Stimulated activated CD4-positive, alpha-beta T cell treated with anti-CD3 and anti-CD28 coated beads, Interleukin-15, amount 100 ng/mL, for 48 hours (primary cell): Measurements from ENCODE around the gene PDLIM1.

Experiments used
- DNase-seq, 2 donors: peaks; one replicate each; pipeline ENCODE4 v3.0.0-alpha.2; 2020; ENCODE audit warnings: low read depth in 2 of 2

The PDLIM1 gene

DNA sequence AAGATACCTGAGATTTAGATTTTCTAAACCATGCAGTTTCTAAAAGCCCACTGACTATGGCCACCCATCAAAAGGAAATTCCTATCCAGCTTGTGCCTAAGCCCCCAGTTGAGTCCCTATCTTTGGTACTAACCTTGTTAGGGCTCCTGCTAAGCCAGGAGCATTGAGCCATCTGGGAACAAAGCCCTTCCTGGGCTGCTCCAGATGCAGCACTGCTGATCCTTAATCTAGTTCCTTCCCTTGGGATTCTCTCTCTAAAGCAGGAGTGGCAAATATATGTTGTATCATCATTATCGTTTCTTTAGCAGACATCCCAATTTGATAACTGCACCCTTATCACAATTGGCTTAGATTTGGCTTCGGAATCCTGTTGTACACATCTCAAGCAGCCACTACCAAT, 24.7 kb upstream of the PDLIM1 start:
- DNase-seq = no peak

DNA sequence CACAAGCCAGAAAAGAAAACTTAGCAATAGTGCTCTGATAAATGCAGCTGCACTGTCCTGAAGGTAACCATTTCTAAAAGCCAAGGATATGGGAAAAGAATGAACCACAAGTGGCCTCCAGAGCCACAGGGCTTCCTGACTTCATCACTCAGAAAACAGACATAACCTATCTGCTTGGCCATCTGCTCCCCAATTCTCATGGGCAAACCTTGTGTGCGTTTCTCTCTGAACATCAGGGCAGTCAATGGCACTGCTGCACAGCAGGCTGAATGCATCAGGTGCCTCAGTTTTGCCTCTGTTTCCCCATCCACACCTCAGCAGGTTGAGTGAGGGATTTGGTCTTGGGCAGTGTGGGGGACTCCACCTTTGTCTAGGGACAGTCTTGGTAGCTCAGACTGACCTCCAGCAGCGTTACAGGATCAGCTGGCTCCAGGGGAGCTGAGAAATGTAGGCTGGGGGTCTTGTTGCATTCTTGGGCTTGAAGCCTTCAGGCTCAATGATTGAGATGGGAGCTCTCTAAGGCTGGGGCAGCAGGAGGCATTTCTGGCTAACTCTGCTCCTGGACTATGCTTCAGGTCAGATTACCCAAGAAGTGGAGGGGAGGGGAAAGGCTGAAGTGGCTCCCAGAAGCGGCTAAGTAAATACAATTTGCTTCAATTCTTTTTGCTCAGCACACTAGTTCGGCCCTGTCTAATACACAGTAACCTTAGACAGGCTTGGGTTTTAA, 23.6 kb upstream of the PDLIM1 start:
- no peak for DNase-seq

DNA sequence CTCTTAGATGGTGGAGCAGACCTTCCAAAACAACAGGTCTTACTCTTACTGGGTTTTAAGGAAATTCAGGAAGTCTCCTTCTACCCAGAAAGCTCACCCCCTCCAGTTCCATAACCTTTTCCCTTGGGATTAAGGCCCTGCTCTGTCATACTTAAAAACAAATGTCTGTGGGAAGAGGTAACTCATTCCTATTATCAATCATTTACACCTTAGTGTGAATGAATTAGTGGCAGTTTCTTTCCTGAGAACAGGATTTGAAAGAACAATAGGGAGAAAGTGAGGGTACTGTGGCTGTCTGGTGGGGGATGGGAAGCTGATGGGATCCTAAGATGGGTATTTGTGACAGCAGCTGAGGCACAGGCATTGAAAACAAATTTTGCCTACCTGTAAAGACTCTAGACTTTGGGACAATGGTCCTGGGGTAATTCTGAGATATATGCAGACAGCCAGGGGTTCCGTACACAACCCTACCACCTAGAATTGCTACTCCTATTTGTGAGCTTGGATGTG, 22.2 kb upstream of the PDLIM1 start:
- no peak for DNase-seq

DNA sequence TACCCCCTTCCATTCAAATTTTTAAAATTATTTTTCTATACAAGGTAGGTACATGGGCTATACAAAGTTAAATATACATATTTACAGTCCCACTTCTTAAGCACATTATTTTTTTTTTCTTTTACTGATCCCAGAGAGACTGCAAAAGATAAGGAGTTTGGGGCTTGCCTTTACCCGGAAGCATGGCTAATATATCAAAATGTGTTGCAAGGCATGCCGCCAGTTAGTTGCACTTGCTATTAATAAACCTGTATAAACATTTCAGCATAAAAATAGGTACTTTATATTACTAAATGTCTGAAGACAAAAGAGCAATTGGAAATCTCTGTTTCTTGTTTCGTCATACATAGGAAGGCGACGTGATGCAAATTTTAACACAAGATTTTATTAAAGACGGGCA, 21.5 kb upstream of the PDLIM1 start:
- no peak for DNase-seq

DNA sequence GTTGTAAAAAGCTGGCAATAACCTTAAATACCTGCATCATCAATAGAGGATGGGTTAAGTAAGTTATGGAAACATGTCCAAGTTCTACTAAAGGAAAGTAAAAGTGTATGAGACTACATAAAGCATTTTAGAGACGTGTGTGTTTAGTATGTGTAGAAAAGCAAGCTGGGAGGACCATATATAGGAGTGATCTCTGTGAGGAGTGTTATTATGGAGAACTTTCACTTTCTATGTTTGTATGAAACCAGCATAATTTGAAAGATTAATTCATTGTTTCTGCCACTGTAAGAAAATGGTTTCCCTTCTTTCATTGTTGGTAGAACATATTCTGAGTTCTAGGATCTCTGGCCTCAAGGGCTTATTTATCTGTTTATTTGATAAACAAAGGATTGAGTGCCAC, 19.2 kb upstream of the PDLIM1 start:
- DNase-seq = no peak

DNA sequence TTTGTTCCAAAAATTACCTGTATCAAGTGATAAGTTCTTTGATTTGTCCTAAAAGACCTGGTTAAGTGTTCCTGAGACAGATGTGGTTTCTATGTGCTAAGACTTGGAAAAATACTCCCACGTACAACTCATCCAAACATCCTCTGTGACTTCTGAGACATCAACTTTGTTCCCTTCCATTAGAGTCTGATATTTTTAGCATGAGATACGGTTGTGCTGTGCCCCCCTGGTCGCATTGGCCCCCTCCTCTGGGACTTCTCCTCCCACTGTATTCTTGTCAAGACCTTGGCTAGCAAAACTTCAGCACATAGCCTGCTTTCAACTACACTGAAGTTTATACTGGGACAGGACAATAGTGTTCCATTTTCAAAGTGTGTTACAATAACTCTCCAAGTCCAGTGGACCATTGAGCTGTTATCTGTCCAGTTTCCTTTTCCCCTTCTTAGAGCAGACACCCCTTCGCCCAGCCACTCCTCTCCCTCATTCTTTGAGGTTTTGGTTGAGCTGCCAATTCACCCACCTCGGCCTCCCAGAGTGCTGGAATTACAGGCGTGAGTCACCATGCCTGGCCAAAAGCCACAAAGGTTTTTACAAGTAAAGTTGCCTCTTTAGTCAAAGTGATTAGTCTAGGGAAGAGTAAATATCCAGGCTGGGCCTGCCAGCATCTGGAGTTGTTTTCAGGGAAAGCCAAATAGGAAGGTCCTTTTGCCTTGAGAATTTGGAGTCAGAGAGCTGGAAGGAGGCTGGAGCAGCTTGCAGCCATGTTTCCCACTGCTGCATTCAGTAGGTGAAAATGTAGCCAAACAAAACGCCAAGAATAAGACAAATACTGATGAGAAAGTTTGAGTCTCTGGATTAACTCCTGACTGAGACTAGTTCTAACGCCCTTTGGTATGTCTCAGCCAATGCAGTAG, 17.8 kb upstream of the PDLIM1 start:
- DNase-seq = no peak

DNA sequence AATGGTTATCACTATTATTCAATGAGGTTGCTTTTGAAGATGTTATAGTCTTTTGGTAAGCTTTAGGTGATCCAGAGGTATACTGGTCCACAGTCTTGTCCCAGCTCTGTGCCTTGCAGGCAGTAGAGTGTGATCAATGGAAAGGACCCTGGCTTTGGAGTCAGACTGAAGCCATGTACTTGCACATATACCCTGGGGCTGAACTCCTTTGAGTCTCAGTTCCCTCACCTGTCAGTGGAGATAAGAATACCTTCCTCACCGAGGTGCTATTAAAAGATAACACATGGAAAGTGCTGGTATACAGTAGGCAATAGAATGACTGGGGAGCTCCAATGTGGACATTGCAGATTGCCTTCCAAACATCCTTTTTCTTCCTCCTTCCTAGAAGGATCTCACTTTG, 16.0 kb upstream of the PDLIM1 start:
- DNase-seq = no peak

DNA sequence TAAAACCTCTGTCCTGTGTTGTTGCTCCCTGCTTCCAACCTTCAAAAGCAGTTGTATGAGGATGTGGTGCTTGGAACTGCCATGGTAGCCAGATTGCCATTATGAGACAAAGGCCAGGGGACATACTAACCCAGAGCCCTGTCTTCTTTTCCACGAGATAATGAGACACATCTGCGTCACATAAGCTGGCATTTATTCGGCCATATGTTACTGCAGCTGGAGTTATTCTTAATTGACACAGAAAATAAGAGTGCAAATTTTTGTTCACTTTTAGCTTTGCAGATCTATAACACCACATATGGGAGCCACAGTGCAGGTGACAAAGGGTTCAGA, 15.5 kb upstream of the PDLIM1 start:
- no peak for DNase-seq

DNA sequence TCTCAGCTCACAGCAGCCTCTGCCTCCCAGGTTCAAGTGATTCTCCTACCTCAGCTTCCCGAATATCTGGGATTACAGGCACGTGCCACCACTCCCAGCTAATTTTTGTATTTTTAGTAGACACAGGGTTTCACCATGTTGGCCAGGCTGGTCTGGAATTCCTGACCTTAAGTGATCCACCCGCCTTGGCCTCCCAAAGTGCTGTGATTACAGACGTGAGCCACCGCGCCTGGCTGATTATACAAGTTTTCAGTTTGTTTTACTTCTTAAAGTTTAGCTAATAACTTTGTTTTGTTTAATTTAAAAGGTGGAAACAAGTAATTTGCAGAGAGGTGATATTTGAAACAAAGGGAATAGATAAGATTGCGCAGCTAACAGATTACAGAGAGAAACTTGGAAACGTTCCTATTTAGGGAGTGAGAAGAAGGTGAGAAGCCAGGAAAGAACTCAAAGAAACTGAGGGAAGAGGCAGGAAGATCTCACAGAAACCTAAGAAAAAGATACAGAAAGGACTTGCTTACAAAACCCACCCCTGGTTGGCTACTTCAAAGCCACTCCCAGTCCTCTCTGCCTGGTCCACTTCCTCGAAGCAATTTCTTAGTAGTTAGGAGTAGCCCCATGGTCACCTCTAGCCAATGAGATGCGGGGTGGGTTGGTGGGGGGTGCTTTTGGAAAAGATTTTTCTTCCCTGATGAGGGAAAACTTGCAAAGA, 15.0 kb upstream of the PDLIM1 start:
- no peak for DNase-seq

DNA sequence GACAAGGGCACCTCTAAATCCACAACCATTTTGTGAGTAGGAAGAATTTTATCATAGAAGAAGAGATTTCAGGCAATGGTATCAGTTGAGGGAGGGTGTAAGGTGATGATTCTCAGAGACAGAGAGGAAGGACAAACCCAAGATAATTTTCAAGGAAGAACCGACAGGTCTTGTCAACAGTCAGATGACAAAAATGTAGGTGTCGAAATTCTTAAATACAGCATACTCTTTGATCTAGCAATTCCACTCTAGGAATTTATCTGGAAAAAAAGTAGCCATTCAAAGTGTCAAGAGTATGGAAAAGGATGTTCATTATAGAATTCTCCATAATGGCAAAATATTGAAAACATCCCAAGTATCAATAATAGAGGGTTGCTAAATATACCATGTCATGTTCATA, 14.2 kb upstream of the PDLIM1 start:
- no peak for DNase-seq

DNA sequence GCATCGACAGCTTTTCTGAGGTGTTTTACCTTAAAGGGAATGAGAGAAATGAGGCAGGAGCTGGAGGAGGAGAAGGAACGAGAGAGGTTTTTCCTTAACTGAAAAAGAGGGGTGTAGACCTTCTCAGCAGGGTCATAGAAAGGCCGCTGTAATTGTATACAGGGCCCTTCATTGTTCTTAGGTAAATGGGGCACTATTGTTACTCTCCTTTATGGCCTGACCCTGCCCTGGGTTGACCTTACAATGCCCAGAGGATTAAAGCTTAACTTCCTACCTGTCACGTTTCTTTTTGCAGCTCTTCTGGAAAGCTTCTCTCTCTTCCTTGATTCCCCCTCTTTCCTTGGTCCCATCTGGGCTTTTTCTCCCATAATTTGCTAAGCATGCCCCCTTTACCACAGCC, 13.7 kb upstream of the PDLIM1 start:
- no peak for DNase-seq

DNA sequence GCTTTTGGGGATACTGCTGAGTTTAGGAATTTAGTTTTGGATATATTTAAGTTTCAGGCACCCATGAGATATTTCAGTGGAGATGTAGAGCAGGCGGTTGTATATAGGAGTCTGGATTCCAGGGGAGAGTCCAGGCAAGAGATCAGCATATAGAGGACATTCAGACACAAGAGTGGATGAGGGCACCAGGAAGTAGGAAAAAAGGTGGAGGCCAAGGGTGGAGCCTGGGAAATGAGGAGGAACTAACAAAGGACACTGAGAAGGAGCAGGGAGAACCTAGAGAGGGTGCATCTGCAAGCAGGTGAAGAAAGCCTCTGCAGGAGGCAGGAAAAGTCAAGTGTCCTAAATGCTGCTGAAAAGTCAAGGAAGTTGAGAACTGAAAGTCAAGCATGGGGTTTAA, 13.1 kb upstream of the PDLIM1 start:
- no peak for DNase-seq

DNA sequence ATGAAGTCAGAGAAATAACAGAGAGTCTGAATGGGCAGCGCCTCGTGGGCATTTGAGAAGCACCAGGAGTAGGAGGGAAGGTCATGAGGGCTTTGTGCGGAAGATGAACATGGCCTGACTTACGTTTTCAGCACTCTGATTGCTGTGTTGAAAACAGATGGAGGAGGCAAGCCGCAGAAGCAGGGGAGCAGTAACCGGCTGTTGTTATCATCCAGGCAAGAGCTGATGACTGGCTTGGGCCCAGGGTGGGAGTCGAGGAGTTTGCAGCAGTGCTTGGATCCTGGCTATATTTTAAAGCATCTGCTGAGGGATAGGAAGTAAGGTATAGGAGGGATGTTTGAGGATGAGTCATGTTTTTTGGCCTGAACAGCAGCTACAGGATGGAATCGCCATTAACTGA, 12.7 kb upstream of the PDLIM1 start:
- no peak for DNase-seq

DNA sequence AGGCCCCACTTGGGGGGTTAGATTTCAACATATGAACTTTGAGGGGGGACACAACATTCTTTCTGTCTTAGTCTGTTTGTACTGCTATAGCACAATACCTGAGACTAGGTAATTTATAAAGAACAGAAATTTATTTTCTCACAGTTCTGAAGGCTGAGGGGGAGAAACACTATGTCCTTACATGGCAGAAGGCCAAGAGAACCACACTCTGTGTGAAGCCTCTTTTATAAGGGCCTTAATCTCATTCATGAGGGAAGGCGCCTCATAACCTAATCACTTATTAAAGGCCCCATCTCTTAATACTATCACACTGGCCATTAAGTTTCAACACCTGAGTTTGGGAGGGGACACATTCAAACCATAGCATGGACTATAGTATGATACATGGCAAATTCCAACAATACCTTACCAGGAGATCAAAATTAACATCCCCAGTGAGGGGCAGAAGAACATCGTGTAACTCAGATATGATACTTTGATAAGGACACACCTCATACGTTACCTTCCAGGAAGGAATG, 9.3 kb upstream of the PDLIM1 start:
- no peak for DNase-seq

DNA sequence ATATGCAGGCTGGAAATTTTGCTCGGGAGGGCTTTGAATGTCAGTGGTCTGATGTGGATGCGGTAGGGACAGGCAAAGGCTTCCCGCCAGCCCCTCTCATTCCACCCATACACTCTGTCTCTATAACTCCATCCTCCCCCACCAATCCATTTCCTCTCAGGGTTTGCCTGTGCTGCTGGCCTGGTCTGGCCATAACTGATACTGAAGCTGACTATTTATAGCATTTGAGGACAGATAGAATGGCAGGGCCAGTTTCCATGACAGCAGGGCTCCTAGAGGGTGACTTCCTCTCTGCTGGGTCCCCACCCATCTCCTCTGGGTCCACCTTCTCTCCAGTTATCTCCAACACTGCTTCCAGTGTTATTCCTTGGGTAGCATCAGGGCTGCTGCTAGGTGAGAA, 6.6 kb upstream of the PDLIM1 start:
- no peak for DNase-seq

DNA sequence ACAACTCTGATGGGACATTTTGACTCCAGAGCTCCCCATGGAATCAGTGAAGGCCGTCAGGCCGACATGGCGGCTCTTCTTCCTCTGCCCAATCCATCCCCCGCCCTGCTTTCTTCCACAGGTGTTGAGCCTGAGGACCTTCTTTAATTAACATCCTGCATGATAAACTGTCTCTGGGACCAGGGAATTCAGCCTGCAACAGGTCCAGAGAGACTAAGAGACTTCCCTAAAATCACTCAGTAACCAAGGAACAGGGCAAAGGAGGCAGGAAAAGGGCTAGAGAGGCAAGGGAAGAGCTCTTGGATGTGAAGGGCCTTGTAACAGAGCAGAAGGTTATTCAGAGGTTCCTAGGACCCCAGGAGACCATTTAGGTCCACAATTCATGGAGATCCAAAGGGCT, 6.0 kb upstream of the PDLIM1 start:
- no peak for DNase-seq

DNA sequence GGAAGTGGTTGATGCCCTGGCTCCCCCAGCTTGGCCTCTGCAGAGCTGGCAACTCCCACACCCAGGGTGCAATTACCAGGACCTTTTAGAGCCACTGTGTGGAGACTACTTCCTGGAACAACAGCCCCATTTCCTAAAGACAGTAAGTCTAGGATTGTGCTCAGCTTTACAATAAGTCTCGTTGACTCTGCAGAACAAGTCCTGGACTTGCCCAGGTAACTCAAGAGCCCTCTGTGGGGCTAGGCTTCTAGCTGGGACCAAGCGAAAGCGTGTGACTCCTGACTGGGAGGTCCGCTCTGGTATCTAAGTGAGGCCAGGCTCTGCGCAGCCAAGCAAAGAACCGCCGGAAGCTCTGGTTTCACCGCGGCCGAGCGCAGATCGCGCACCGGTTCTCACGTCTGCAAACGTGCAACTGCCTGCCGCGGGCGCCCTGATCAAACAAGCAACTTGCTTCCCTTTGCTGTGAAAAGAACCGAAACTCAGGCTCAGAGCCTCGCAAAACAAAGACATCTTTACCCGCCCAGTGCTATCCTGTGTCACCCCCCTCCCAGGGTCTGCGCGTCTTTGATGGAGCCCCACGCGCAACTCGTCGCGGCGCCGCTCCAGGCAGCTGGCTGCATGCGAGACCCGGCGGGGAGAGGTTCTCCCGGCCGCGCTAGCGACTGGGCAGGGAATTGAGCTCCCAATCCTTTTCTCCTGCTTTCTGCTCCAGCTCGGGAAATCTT, 4.4 kb upstream of the PDLIM1 start:
- peak in 1 of 2 donors; percentile 35 for DNase-seq

DNA sequence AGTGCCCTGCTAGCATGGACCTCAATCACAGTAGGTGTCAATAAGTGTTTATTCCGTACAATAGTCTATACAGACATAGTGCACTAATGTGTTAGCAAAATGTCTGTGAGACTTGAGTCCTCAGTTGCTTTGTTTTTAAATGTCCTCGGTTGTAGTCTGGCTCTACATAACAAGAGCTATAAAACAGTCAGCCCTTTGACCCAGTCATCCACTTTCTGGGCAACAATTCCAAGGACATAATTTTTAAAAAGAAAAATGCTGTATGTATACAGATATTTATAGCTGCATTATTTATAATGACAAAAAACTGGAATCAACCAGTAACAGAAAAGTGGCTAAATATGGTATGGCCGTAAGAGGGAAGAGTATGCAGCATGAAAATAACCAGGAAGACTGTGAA, 2.8 kb upstream of the PDLIM1 start:
- no peak for DNase-seq

DNA sequence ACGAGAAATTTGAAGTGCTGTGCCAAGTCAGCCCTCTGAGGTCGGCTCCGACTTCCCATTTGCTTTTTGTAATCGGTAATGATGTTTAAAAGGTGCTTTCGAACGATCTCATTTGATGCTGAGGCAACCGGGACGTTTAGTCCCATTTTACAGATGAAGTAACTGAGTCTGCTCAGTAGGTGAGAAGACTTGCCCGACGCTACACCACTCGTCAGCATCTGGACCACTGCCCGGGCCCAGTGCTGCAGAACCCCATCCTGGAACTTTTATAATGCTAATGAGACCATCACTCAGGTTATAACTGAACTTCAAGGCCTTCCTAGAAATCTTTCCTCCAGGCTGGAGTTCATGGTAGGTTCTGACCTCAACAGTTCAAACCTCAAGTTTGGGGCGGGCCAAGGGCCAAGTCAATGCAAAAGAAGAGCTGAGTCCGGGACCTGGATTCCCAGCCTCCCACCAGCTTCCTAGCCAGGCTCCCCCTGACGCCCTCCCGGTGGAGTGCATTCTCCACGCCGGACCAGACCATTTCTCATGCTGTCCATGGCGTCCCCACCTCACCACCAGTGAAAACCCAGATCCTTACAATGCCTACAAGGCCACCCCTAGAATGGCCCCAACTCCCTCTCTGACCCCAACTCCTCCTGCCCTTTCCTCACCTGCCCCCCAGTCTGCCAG, 699 bp upstream of the PDLIM1 start:
- no peak for DNase-seq

DNA sequence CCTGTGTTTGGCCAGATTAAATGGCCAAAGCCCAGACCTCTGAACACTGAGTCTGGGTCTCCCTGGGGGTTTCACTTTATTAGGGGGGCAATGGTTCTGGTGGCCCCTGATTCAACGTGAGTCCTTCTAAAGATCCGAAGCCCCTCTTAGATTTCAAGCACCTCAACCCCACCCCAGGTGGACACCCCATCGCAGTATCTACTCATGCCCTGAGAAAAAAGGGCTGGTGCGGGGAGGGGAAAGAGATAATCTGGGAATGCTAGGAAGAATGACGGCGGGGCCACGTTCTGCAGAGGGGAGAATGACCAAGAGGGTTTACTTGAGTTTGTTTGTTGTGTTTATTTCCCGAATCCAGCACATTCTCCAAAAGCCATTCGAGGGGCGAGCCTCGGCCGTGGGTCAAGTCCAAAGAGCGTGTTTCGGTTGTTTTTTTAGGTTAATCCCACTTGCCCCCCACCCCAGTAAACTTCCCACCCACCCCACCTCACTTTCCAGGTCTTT, 832 bp downstream of the PDLIM1 start:
- no peak for DNase-seq
